A549 (cell line): ENCODE data around the gene RFX1. TPM values are rescaled to one million over a fixed set of nuclear protein-coding genes. Genes with fewer than 3 reads are reported as not detected.

Source experiments
- ATAC-seq, 2 experiments: fragments of 200-7000 bp in 1 of 2; fragments of >200 bp in 1 of 2; cut with Nextera tagmentation in 1 of 2; cut with Tn5 transposase in 1 of 2; 3 replicates each; pipeline versions ENCODE4 v1.8.0 to v1.9.1; 2018 to 2020; ENCODE audit warnings: mild to moderate bottlenecking in 1 of 2, moderate library complexity in 1 of 2
- CTCF ChIA-PET: fragments of 300-600 bp; sonication (Branson Sonifier 250); formaldehyde crosslinking; extraction: SDS; loops from one replicate; lab custom pipeline; 2021; ENCODE audit warnings: antibody characterized with exemption, inconsistent platforms; lab: Yijun Ruan, JAX
- POLR2A ChIA-PET: fragments of 350-600 bp; formaldehyde crosslinking; extraction: SDS; loops from one replicate; lab custom pipeline; 2021; ENCODE audit warnings: antibody characterized with exemption, inconsistent platforms; lab: Yijun Ruan, JAX
- DNase-seq, 2 experiments: peaks; one replicate each; pipeline versions ENCODE4 v3.0.0 to v3.0.0-alpha.2; 2011 to 2016; ENCODE audit warnings: low read depth in 1 of 2, low spot score in 1 of 2
- FAIRE-seq: peaks from 2 replicates; lab custom pipeline; 2011; peaks lifted over from hg19 to GRCh38; lab: Jason Lieb, UNC
- H3K27ac ChIP-seq, 2 experiments: fragments of >200 bp; sonication (Bioruptor Twin); formaldehyde crosslinking; 3 replicates each; pipeline ENCODE4 v1.5.1; 2016 to 2017
- H3K4me1 ChIP-seq: fragments of >200 bp; sonication (Bioruptor Twin); formaldehyde crosslinking; 3 replicates; pipeline ENCODE4 v1.6.1; 2016
- H3K4me2 ChIP-seq: fragments of >200 bp; sonication (Bioruptor Twin); formaldehyde crosslinking; 3 replicates; pipeline ENCODE4 v1.6.1; 2016
- H3K4me3 ChIP-seq: fragments of >200 bp; sonication (Bioruptor Twin); formaldehyde crosslinking; 3 replicates; pipeline ENCODE4 v1.5.1; 2016
- H3K9me3 ChIP-seq: fragments of >200 bp; sonication (Bioruptor Twin); formaldehyde crosslinking; 3 replicates; pipeline ENCODE4 v1.6.1; 2016
- CBX8 ChIP-seq: fragments of 200-600 bp; sonication (generic); IDR thresholded peaks from 2 replicates; pipeline ENCODE4 v1.6.1; 2016
- CEBPB ChIP-seq, 2 experiments: fragments of >200 bp in 1 of 2; sonication (Bioruptor Twin) in 1 of 2; formaldehyde crosslinking in 1 of 2; IDR thresholded peaks; 2 replicates each; pipeline ENCODE4 v1.6.1; 2012 to 2016
- CHD4 ChIP-seq: fragments of 200-600 bp; sonication (generic); IDR thresholded peaks from 2 replicates; pipeline ENCODE4 v1.6.1; 2016; ENCODE audit warnings: antibody characterized with exemption, mild to moderate bottlenecking, borderline replicate concordance
- E2F6 ChIP-seq: IDR thresholded peaks from 2 replicates; pipeline ENCODE4 v1.6.1; 2012; ENCODE audit warnings: low read depth, borderline replicate concordance
- EHF ChIP-seq: fragments of 250-450 bp; sonication (Bioruptor Pico); IDR thresholded peaks from 2 replicates; pipeline ENCODE4 v1.5.0; 2020; ENCODE audit warnings: mild to moderate bottlenecking
- FOSB ChIP-seq: fragments of 250-450 bp; sonication (Bioruptor Pico); IDR thresholded peaks from 2 replicates; pipeline ENCODE4 v1.5.0; 2020; ENCODE audit warnings: mild to moderate bottlenecking, moderate library complexity
- FOXS1 ChIP-seq: fragments of 250-450 bp; sonication (Bioruptor Pico); IDR thresholded peaks from 2 replicates; pipeline ENCODE4 v1.5.0; 2020; ENCODE audit warnings: mild to moderate bottlenecking, moderate library complexity
- HDAC2 ChIP-seq: fragments of 200-600 bp; sonication (generic); IDR thresholded peaks from 2 replicates; pipeline ENCODE4 v1.6.1; 2016
- HES2 ChIP-seq: fragments of >200 bp; sonication (Bioruptor Twin); formaldehyde crosslinking; IDR thresholded peaks from 2 replicates; pipeline ENCODE4 v1.6.1; 2016
- HEYL ChIP-seq: fragments of 250-450 bp; sonication (Bioruptor Pico); IDR thresholded peaks from 2 replicates; pipeline ENCODE4 v1.8.0; 2021; ENCODE audit warnings: mild to moderate bottlenecking, moderate library complexity
- HOXA7 ChIP-seq: fragments of 250-450 bp; sonication (Bioruptor Pico); IDR thresholded peaks from 2 replicates; pipeline ENCODE4 v1.5.0; 2020; ENCODE audit warnings: mild to moderate bottlenecking, moderate library complexity
- JUN ChIP-seq, 2 experiments: fragments of >200 bp; sonication (Bioruptor Twin); formaldehyde crosslinking; IDR thresholded peaks; 2 replicates in 1 of 2; 3 replicates in 1 of 2; pipeline ENCODE4 v1.6.1; 2016 to 2017
- KDM1A ChIP-seq: fragments of 200-600 bp; sonication (generic); IDR thresholded peaks from 2 replicates; pipeline ENCODE4 v1.6.1; 2016; ENCODE audit warnings: low read depth, mild to moderate bottlenecking
- MAX ChIP-seq: IDR thresholded peaks from 2 replicates; pipeline ENCODE4 v1.6.1; 2012
- MYC ChIP-seq: IDR thresholded peaks from 2 replicates; pipeline ENCODE4 v1.6.1; 2012; ENCODE audit warnings: mild to moderate bottlenecking, inconsistent platforms, low read length, improper control_type of control experiment, borderline replicate concordance
- NPAS2 ChIP-seq: fragments of 250-450 bp; sonication (Bioruptor Pico); IDR thresholded peaks from 2 replicates; pipeline ENCODE4 v1.8.0; 2022; ENCODE audit warnings: mild to moderate bottlenecking, moderate library complexity, borderline replicate concordance
- NR3C1 ChIP-seq: fragments of >200 bp; sonication (Bioruptor Twin); formaldehyde crosslinking; IDR thresholded peaks from 3 replicates; pipeline ENCODE4 v1.6.1; 2017
- PBX3 ChIP-seq: IDR thresholded peaks from 2 replicates; pipeline ENCODE4 v1.6.1; 2012
- PHF8 ChIP-seq: fragments of 200-600 bp; sonication (generic); IDR thresholded peaks from 2 replicates; pipeline ENCODE4 v1.6.1; 2016; ENCODE audit warnings: low read depth, mild to moderate bottlenecking, antibody characterized with exemption, moderate library complexity, borderline replicate concordance
- POLR2A ChIP-seq: IDR thresholded peaks from 2 replicates; pipeline ENCODE4 v1.6.1; 2012; ENCODE audit warnings: mild to moderate bottlenecking, low read length
- RAD21 ChIP-seq, 2 experiments: fragments of >200 bp in 1 of 2; sonication (Bioruptor Twin) in 1 of 2; formaldehyde crosslinking in 1 of 2; IDR thresholded peaks in 1 of 2; conservative IDR thresholded peaks in 1 of 2; 2 replicates in 1 of 2; 3 replicates in 1 of 2; pipeline ENCODE4 v1.6.1; 2012 to 2018; ENCODE audit warnings: inconsistent platforms in 1 of 2
- RARB ChIP-seq: fragments of 250-450 bp; sonication (Bioruptor Pico); IDR thresholded peaks from 2 replicates; pipeline ENCODE4 v1.8.0; 2021; ENCODE audit warnings: mild to moderate bottlenecking, moderate library complexity
- SMC3 ChIP-seq: fragments of >200 bp; sonication (Bioruptor Twin); formaldehyde crosslinking; IDR thresholded peaks from 3 replicates; pipeline ENCODE4 v1.6.1; 2018; ENCODE audit warnings: inconsistent platforms
- ZSCAN20 ChIP-seq: fragments of 250-450 bp; sonication (Bioruptor Pico); IDR thresholded peaks from 2 replicates; pipeline ENCODE4 v1.8.0; 2022; ENCODE audit warnings: mild to moderate bottlenecking, moderate library complexity
- WGBS: methylation state at CpG from one replicate; pipeline ENCODE4 v1.1.6; 2017; ENCODE audit errors: missing lambda C conversion rate; 5-methylcytosine and 5-hydroxymethylcytosine counted together
- polyA plus RNA-seq, 4 experiments: library from polyadenylated mRNA; depleted of rRNA in 3 of 4; stranded (reverse); fragments of >200 nt; fragmentation: RNase III in 1 of 4; extraction: RNeasy Plus Mini Kit Qiagen cat#74134 plus additional on column Dnase treatment in 1 of 4; gene quantifications; 2 replicates in 3 of 4; 3 replicates in 1 of 4; pipeline ENCODE4 v1.2.3, GENCODE V29; 2011 to 2017

Gene RFX1
- polyA plus RNA-seq, 2 of the 4 experiments (the other 2 are of a cell fraction), result 0.57 to 5.4 TPM

- TF ChIP-seq E2F6, result no peak
- TF ChIP-seq CHD4, result no peak
- TF ChIP-seq PBX3, result no peak
- TF ChIP-seq MYC, result no peak
- TF ChIP-seq NR3C1, result no peak
- TF ChIP-seq FOXS1 (CRISPR knock-in tag), result no peak
- TF ChIP-seq CEBPB (IDR thresholded peaks at IDR 0.05), result no peak
- TF ChIP-seq RAD21 (conservative IDR thresholded peaks at IDR 0.05 in 1 of 2, IDR thresholded peaks at IDR 0.05 in 1 of 2), result no peak
- no peak for TF ChIP-seq CBX8
- TF ChIP-seq HES2, result no peak
- no peak for TF ChIP-seq HOXA7
- TF ChIP-seq EHF (CRISPR knock-in tag), result no peak
- TF ChIP-seq ZSCAN20, result no peak
- TF ChIP-seq HEYL (CRISPR knock-in tag), result no peak
- TF ChIP-seq SMC3, result no peak
- TF ChIP-seq POLR2A, result no peak
- no peak for TF ChIP-seq NPAS2 (CRISPR knock-in tag)
- no peak for TF ChIP-seq PHF8
- ChIA-PET POLR2A (no interaction called here), CTCF (no interaction called here)
- WGBS, result 92% methylated on average over 13 of the region's 13 CpGs
- Histone ChIP-seq H3K9me3 (peaks cover 6% of the 10 kb centered on the region; the same call in 1 of the 3 replicates), H3K4me3 (no peak overlapping the region), H3K27ac (no peak overlapping the region), H3K4me2 (no peak overlapping the region), H3K4me1 (peaks cover 14% of the 10 kb centered on the region; the same call in 1 of the 3 replicates)
- no peak for ATAC-seq
- no peak for FAIRE-seq
- DNase-seq, result no peak
Measured at GRCh38 chr19:14000691-14001375, 5.3 kb downstream of the RFX1 start.

GRCh38 chr19:13999085-13999484, 7.0 kb downstream of the RFX1 start:
- no peak overlapping the region for H3K4me3 ChIP-seq
- no peak for DNase-seq
- POLR2A ChIA-PET, result no interaction called here
- CTCF ChIA-PET, result interaction anchor here (1.2 kb wide), 1 partner anchor 117 kb away, joined by 3 read pairs; no protein-coding TSS in a partner anchor
- no peak overlapping the region for H3K27ac ChIP-seq
- H3K4me1 ChIP-seq, result peaks cover 10% of the 10 kb centered on the region; the same call in 1 of the 3 replicates
- ATAC-seq, result no peak
- FAIRE-seq, result no peak
- TF ChIP-seq HDAC2 (no peak), KDM1A (peak; percentile 56; the same call in 1 of the 2 replicates)
- no peak overlapping the region for H3K4me2 ChIP-seq
- peaks cover 6% of the 10 kb centered on the region; the same call in 1 of the 3 replicates for H3K9me3 ChIP-seq
- WGBS, result 92% methylated on average over 3 of the region's 3 CpGs

GRCh38 chr19:13998426-13998825, 7.7 kb downstream of the RFX1 start:
- Histone ChIP-seq H3K9me3 (peaks cover 6% of the 10 kb centered on the region; the same call in 1 of the 3 replicates), H3K27ac (no peak overlapping the region), H3K4me2 (no peak overlapping the region), H3K4me1 (peaks cover 8% of the 10 kb centered on the region; the same call in 1 of the 3 replicates), H3K4me3 (no peak overlapping the region)
- 86% methylated on average over 1 of the region's 1 CpG for WGBS
- no peak for ATAC-seq
- ChIA-PET CTCF (interaction anchor here (0.6 to 1.2 kb wide), 2 partner anchors 116 to 125 kb away, joined by 3 read pairs; no protein-coding TSS in a partner anchor), POLR2A (no interaction called here)
- no peak for FAIRE-seq
- no peak for DNase-seq
- TF ChIP-seq RARB (CRISPR knock-in tag), result no peak
- no peak for TF ChIP-seq NR3C1
- TF ChIP-seq JUN (IDR thresholded peaks at IDR 0.05), result no peak
- no peak for TF ChIP-seq SMC3
- no peak for TF ChIP-seq HEYL (CRISPR knock-in tag)
- TF ChIP-seq MAX, result no peak
- TF ChIP-seq E2F6, result no peak
- TF ChIP-seq FOSB, result no peak
